Stimulated activated naive CD4-positive, alpha-beta T cell (primary cell): ENCODE data around the gene CTU2.

ENCODE experiments used
- DNase-seq, 6 experiments: peaks; one replicate each; lab custom pipeline; 2025; lab: John Stamatoyannopoulos, UW

The CTU2 gene

GRCh38 chr16:88761143-88761534 is 54.8 kb downstream of the CTU2 start:
- DNase-seq: no peak

- DNase-seq: no peak
These were observed 55.5 kb downstream of the CTU2 start for GRCh38 chr16:88761830-88762229.

- no peak for DNase-seq
These were observed 56.1 kb downstream of the CTU2 start for GRCh38 chr16:88762258-88762870.

GRCh38 chr16:88762941-88763340 is 56.6 kb downstream of the CTU2 start:
- DNase-seq: no peak

GRCh38 chr16:88763502-88764053 is 57.3 kb downstream of the CTU2 start:
- DNase-seq: no peak

- DNase-seq: no peak
These were observed 57.8 kb downstream of the CTU2 start for GRCh38 chr16:88764080-88764479.

DNA sequence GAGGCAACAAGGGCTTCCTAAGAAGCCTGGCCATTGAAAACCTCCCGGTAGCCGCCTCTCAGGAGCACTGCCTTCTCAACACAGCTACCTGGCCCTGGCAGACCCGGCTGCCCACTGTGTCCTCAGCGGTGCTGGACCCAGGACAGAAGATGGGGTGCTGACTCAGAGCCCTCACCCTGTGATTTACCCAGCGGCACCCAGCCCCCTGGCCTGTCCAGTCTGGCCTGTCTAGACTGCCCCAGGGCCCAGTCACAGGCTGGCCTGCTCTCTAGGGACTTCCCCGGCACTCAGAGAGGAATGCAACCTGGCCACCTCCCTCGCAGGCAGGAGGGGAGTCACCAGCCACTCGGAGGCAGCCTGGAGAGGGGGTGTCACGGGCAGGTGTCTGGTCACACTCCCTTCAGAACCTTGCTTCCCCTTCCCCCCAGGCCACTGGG is 58.6 kb downstream of the CTU2 start:
- no peak for DNase-seq
